OCI-LY1 (cell line): ENCODE measurements around the gene TBC1D4.

Experiments
- H2AFZ ChIP-seq: fragments of 200-600 bp; sonication (generic), shearing (Covaris generic); 2 replicates; pipeline ENCODE4 v1.6.0; 2014; ENCODE audit warnings: antibody characterized with exemption, mild to moderate bottlenecking, low read length
- H3F3A ChIP-seq: fragments of 200-600 bp; sonication (generic), shearing (Covaris generic); 2 replicates; pipeline ENCODE4 v1.6.0; 2014; ENCODE audit warnings: mild to moderate bottlenecking, antibody characterized with exemption, low read length, moderate library complexity; ENCODE audit not compliant: insufficient read depth
- H3K27ac ChIP-seq: fragments of 200-600 bp; sonication (generic); 2 replicates; pipeline ENCODE4 v1.5.1; 2014; ENCODE audit warnings: low read length, mixed run types, mild to moderate bottlenecking, low read depth; ENCODE audit not compliant: poor library complexity, severe bottlenecking
- H3K27me3 ChIP-seq: fragments of 200-600 bp; sonication (generic); 2 replicates; pipeline ENCODE4 v1.6.0; 2014; ENCODE audit warnings: antibody characterized with exemption, mild to moderate bottlenecking, low read length, moderate library complexity; ENCODE audit not compliant: insufficient read depth
- H3K36me3 ChIP-seq: fragments of 200-600 bp; sonication (generic); 2 replicates; pipeline ENCODE4 v1.6.1; 2014; ENCODE audit warnings: mild to moderate bottlenecking, antibody characterized with exemption, low read length, moderate library complexity, mixed read lengths; ENCODE audit not compliant: insufficient read depth
- H3K4me1 ChIP-seq: fragments of 200-600 bp; sonication (generic); 2 replicates; pipeline ENCODE4 v1.5.1; 2014; ENCODE audit warnings: mild to moderate bottlenecking, low read length, moderate library complexity; ENCODE audit not compliant: insufficient read depth, severe bottlenecking
- H3K4me2 ChIP-seq: fragments of 200-600 bp; sonication (generic), shearing (Covaris generic); 2 replicates; pipeline ENCODE4 v1.6.1; 2014; ENCODE audit warnings: low read length
- H3K4me3 ChIP-seq: fragments of 200-600 bp; sonication (generic); 2 replicates; pipeline ENCODE4 v1.5.1; 2014; ENCODE audit warnings: low read length, low read depth, mild to moderate bottlenecking, mixed read lengths; ENCODE audit not compliant: poor library complexity, severe bottlenecking
- H3K79me2 ChIP-seq: fragments of 200-600 bp; shearing (Covaris generic); 2 replicates; pipeline ENCODE4 v1.6.1; 2016; ENCODE audit warnings: mixed run types, low read length, mixed read lengths; ENCODE audit not compliant: insufficient read depth
- H3K9ac ChIP-seq: fragments of 200-600 bp; sonication (generic), shearing (Covaris generic); 2 replicates; pipeline ENCODE4 v1.6.1; 2014; ENCODE audit warnings: mild to moderate bottlenecking, low read length, mixed read lengths
- H3K9me2 ChIP-seq: fragments of 200-600 bp; sonication (generic), shearing (Covaris generic); 2 replicates; pipeline ENCODE4 v1.6.1; 2014; ENCODE audit warnings: low read depth, mild to moderate bottlenecking, low read length, mixed read lengths
- H3K9me3 ChIP-seq: fragments of 200-600 bp; shearing (Covaris generic); 2 replicates; pipeline ENCODE4 v1.6.1; 2014; ENCODE audit warnings: low read length, mixed read lengths
- H4K20me1 ChIP-seq: fragments of 200-600 bp; sonication (generic), shearing (Covaris generic); 2 replicates; pipeline ENCODE4 v1.6.0; 2016; ENCODE audit warnings: mild to moderate bottlenecking, low read length; ENCODE audit not compliant: insufficient read depth
- EZH2 ChIP-seq: fragments of 200-600 bp; sonication (generic), shearing (Covaris generic); IDR thresholded peaks from 2 replicates; pipeline ENCODE4 v1.8.0; 2017; ENCODE audit warnings: borderline replicate concordance, mixed run types, mild to moderate bottlenecking, antibody characterized with exemption, low read length, moderate library complexity, mixed read lengths
- TF ChIP-seq, protein P1 (sequence below): fragments of 200-600 bp; sonication (generic), shearing (Covaris generic); IDR thresholded peaks from 2 replicates; pipeline ENCODE4 v1.5.1; 2017; ENCODE audit warnings: mild to moderate bottlenecking, antibody characterized with exemption, low read length, moderate library complexity, mixed read lengths

Gene TBC1D4

DNA sequence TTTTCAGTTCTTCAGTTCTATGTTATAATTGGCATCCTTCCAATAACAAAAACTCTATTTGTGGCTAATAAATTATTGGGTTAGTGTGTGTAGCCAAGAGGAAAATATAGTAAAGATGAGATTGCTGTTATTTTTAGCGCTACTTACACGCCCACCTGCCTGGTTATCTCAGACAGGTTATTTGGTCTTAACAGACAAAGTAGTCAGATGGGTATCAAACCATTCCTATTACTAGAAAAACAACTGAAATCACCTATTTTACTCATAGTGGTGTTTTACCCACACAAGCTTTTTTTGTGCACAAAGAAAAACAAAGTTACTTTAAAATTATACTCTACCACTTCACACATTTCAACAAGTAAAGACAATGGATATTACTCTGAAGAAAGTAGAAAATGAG, 151.2 kb downstream of the TBC1D4 start:
- H3F3A ChIP-seq: no peaks in the 10 kb centered on the region
- H3K9ac ChIP-seq: no peak overlapping the region
- H3K27me3 ChIP-seq: 0 out of 2 replicates have a peak, but pooled peaks cover 6% of the 10 kb centered on the region
- H2AFZ ChIP-seq: no peak overlapping the region
- no peaks in the 10 kb centered on the region for H3K9me3 ChIP-seq
- no peaks in the 10 kb centered on the region for H3K36me3 ChIP-seq
- H3K4me1 ChIP-seq: no peaks in the 10 kb centered on the region
- H3K79me2 ChIP-seq: no peaks in the 10 kb centered on the region
- H3K27ac ChIP-seq: no peak overlapping the region
- no peaks in the 10 kb centered on the region for H3K9me2 ChIP-seq
- H3K4me3 ChIP-seq: no peak overlapping the region
- no peak overlapping the region for H3K4me2 ChIP-seq
- no peaks in the 10 kb centered on the region for H4K20me1 ChIP-seq
- TF ChIP-seq, protein P1, sequence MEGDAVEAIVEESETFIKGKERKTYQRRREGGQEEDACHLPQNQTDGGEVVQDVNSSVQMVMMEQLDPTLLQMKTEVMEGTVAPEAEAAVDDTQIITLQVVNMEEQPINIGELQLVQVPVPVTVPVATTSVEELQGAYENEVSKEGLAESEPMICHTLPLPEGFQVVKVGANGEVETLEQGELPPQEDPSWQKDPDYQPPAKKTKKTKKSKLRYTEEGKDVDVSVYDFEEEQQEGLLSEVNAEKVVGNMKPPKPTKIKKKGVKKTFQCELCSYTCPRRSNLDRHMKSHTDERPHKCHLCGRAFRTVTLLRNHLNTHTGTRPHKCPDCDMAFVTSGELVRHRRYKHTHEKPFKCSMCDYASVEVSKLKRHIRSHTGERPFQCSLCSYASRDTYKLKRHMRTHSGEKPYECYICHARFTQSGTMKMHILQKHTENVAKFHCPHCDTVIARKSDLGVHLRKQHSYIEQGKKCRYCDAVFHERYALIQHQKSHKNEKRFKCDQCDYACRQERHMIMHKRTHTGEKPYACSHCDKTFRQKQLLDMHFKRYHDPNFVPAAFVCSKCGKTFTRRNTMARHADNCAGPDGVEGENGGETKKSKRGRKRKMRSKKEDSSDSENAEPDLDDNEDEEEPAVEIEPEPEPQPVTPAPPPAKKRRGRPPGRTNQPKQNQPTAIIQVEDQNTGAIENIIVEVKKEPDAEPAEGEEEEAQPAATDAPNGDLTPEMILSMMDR: no peak

DNA sequence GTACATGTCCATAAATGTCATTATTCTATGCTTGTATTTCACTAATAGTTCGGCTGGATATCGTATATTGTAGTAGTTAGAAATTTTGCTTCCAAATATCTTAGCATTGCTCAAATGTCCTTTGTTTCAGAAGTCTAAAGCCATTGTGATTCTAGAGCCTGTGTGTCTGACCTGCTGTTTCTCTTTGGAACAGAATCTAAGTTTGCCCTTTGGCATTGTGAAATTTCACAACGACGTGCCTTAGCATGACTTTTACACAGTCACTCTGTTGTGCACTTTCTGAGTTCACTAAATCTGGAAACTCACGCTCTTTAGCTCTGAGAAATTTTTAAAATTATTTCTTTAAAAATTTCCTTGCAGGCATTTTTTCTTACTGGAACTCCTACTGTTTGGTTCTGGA, 152.2 kb downstream of the TBC1D4 start:
- Histone ChIP-seq H3K9me2 (no peaks in the 10 kb centered on the region), H3K79me2 (no peaks in the 10 kb centered on the region), H3K4me2 (no peak overlapping the region), H3F3A (no peaks in the 10 kb centered on the region), H3K4me1 (no peaks in the 10 kb centered on the region), H3K9ac (no peak overlapping the region), H3K9me3 (no peaks in the 10 kb centered on the region), H2AFZ (no peak overlapping the region), H3K27ac (no peak overlapping the region), H4K20me1 (no peaks in the 10 kb centered on the region), H3K27me3 (0 out of 2 replicates have a peak, but pooled peaks cover 6% of the 10 kb centered on the region), H3K36me3 (no peaks in the 10 kb centered on the region), H3K4me3 (no peak overlapping the region)
- TF ChIP-seq EZH2: no peak
- TF ChIP-seq, protein P1: no peak

DNA sequence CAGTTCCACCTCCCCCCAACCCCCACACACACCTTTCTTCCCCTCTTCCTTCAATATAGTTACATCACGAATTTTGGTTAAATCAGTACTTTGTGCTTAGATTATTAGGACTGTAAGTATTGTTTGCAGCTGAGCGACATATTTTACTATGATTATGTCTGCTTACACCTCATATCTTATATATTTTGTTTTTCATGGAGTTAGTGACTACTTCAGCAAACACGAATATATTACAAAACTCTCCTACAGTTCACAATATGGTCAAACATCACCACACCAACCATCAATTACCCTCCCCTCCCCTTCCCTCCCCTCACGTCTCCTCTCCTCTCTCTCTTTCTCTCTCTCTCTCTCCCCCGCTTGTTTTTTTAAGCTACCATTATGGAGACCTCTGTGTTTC, 152.9 kb downstream of the TBC1D4 start:
- Histone ChIP-seq H4K20me1 (no peaks in the 10 kb centered on the region), H2AFZ (no peak overlapping the region), H3K27ac (no peak overlapping the region), H3K9me3 (no peaks in the 10 kb centered on the region), H3K9me2 (no peaks in the 10 kb centered on the region), H3F3A (no peaks in the 10 kb centered on the region), H3K4me1 (no peaks in the 10 kb centered on the region), H3K27me3 (0 out of 2 replicates have a peak, but pooled peaks cover 6% of the 10 kb centered on the region), H3K4me3 (no peak overlapping the region), H3K9ac (no peak overlapping the region), H3K36me3 (no peaks in the 10 kb centered on the region), H3K79me2 (no peaks in the 10 kb centered on the region), H3K4me2 (no peak overlapping the region)
- no peak for TF ChIP-seq EZH2
- TF ChIP-seq, protein P1: no peak
